Suprapubic skin (tissue), 4 donors: ENCODE measurements around the gene PTMA. TPM values are rescaled to one million over a fixed set of nuclear protein-coding genes. Genes with fewer than 3 reads are reported as not detected.

Experiments
- DNase-seq, 2 donors: peaks; one replicate each; pipeline ENCODE4 v3.0.0-alpha.2; 2019; ENCODE audit warnings: low spot score in 2 of 2
- H3K27ac ChIP-seq: fragments of 200-600 bp; sonication (generic); one replicate; pipeline ENCODE4 v1.5.1; 2019
- H3K27me3 ChIP-seq: fragments of 200-600 bp; sonication (generic); one replicate; pipeline ENCODE4 v1.5.1; 2019
- H3K36me3 ChIP-seq: fragments of 200-600 bp; sonication (generic); one replicate; pipeline ENCODE4 v1.5.1; 2019
- H3K4me1 ChIP-seq: fragments of 200-600 bp; sonication (generic); one replicate; pipeline ENCODE4 v1.5.1; 2019
- H3K4me3 ChIP-seq: fragments of 200-600 bp; sonication (generic); one replicate; pipeline ENCODE4 v1.5.1; 2019; ENCODE audit warnings: mild to moderate bottlenecking
- H3K9me3 ChIP-seq: fragments of 200-600 bp; sonication (generic); one replicate; pipeline ENCODE4 v1.5.1; 2019
- CTCF ChIP-seq, 2 donors: fragments of 200-600 bp in 1 of 2; fragments of 450-650 bp in 1 of 2; sonication (generic) in 1 of 2; IDR thresholded peaks; one replicate each; pipeline ENCODE4 v1.5.1; 2016 to 2019; ENCODE audit warnings: antibody characterized with exemption in 2 of 2, mild to moderate bottlenecking in 1 of 2, moderate library complexity in 1 of 2
- EP300 ChIP-seq: sonication (generic); formaldehyde crosslinking; IDR thresholded peaks from one replicate; pipeline ENCODE4 v1.6.1; 2017; ENCODE audit warnings: antibody characterized with exemption
- POLR2A ChIP-seq, 2 donors: fragments of 450-650 bp; IDR thresholded peaks; one replicate each; pipeline ENCODE4 v1.6.1; 2017; ENCODE audit warnings: antibody characterized with exemption in 2 of 2, mild to moderate bottlenecking in 2 of 2, moderate library complexity in 2 of 2
- POLR2AphosphoS5 ChIP-seq, 3 donors: sonication (generic); formaldehyde crosslinking; IDR thresholded peaks; one replicate each; pipeline ENCODE4 v1.6.1; 2017; ENCODE audit warnings: antibody characterized with exemption in 3 of 3
- WGBS: methylation state at CpG from one replicate; pipeline ENCODE4 v1.1.5; 2018; 5-methylcytosine and 5-hydroxymethylcytosine counted together
- total RNA-seq, 4 donors: library from RNA; depleted of rRNA; stranded (reverse); fragments of >200 nt; gene quantifications; one replicate each; pipeline ENCODE4 v1.1.0, GENCODE V29; 2016

Gene PTMA
- total RNA-seq, 4 donors from 2014 or later, result 781 to 1,090 (median 1,063) TPM

GRCh38 chr2:231720292-231720986 lies 12.1 kb downstream of the PTMA start:
- 82% methylated on average over 7 of the region's 7 CpGs for WGBS
- no peaks in the 10 kb centered on the region for H3K4me1 ChIP-seq
- H3K36me3 ChIP-seq, result no peaks in the 10 kb centered on the region
- no peak for DNase-seq
- TF ChIP-seq POLR2A (IDR thresholded peaks at IDR 0.05) (no peak), CTCF (IDR thresholded peaks at IDR 0.05) (no peak), EP300 (no peak), POLR2AphosphoS5 (IDR thresholded peaks at IDR 0.05) (no peak)
- no peak overlapping the region for H3K4me3 ChIP-seq
- no peaks in the 10 kb centered on the region for H3K9me3 ChIP-seq
- H3K27me3 ChIP-seq, result no peaks in the 10 kb centered on the region
- H3K27ac ChIP-seq, result no peak overlapping the region

- H3K4me3 ChIP-seq, result no peak overlapping the region
- H3K27me3 ChIP-seq, result no peaks in the 10 kb centered on the region
- no peak for DNase-seq
- WGBS, result 68% methylated on average over 6 of the region's 8 CpGs
- TF ChIP-seq EP300 (no peak), POLR2A (IDR thresholded peaks at IDR 0.05) (no peak), CTCF (IDR thresholded peaks at IDR 0.05) (no peak), POLR2AphosphoS5 (IDR thresholded peaks at IDR 0.05) (no peak)
- H3K4me1 ChIP-seq, result no peaks in the 10 kb centered on the region
- H3K27ac ChIP-seq, result no peak overlapping the region
- H3K9me3 ChIP-seq, result no peaks in the 10 kb centered on the region
- H3K36me3 ChIP-seq, result no peaks in the 10 kb centered on the region
These were observed 13.0 kb downstream of the PTMA start for GRCh38 chr2:231720987-231721966.

GRCh38 chr2:231722721-231723307 lies 14.5 kb downstream of the PTMA start:
- Histone ChIP-seq H3K27ac (no peak overlapping the region), H3K4me3 (no peak overlapping the region), H3K4me1 (no peaks in the 10 kb centered on the region), H3K36me3 (no peaks in the 10 kb centered on the region), H3K9me3 (no peaks in the 10 kb centered on the region), H3K27me3 (no peaks in the 10 kb centered on the region)
- no peak for DNase-seq
- 80% methylated on average over 8 of the region's 8 CpGs for WGBS
- no peak for TF ChIP-seq POLR2AphosphoS5 (IDR thresholded peaks at IDR 0.05)
- TF ChIP-seq POLR2A (IDR thresholded peaks at IDR 0.05), result no peak
- no peak for TF ChIP-seq EP300
- TF ChIP-seq CTCF (IDR thresholded peaks at IDR 0.05), result no peak

GRCh38 chr2:231725476-231725875 lies 17.2 kb downstream of the PTMA start:
- WGBS, result 89% methylated on average over 10 of the region's 10 CpGs
- no peak overlapping the region for H3K27ac ChIP-seq
- H3K4me1 ChIP-seq, result no peaks in the 10 kb centered on the region
- TF ChIP-seq POLR2AphosphoS5 (IDR thresholded peaks at IDR 0.05), result no peak
- no peak for TF ChIP-seq EP300
- no peak for TF ChIP-seq POLR2A (IDR thresholded peaks at IDR 0.05)
- no peak for TF ChIP-seq CTCF (IDR thresholded peaks at IDR 0.05)
- no peaks in the 10 kb centered on the region for H3K27me3 ChIP-seq
- H3K36me3 ChIP-seq, result peaks cover 10% of the 10 kb centered on the region
- no peak overlapping the region for H3K4me3 ChIP-seq
- DNase-seq, result no peak
- no peaks in the 10 kb centered on the region for H3K9me3 ChIP-seq

- Histone ChIP-seq H3K36me3 (peaks cover 11% of the 10 kb centered on the region), H3K27ac (no peak overlapping the region), H3K27me3 (no peaks in the 10 kb centered on the region), H3K4me3 (no peak overlapping the region), H3K4me1 (no peaks in the 10 kb centered on the region), H3K9me3 (no peaks in the 10 kb centered on the region)
- 87% methylated on average over 8 of the region's 8 CpGs for WGBS
- DNase-seq, result no peak
- TF ChIP-seq CTCF (IDR thresholded peaks at IDR 0.05) (no peak), EP300 (no peak), POLR2A (IDR thresholded peaks at IDR 0.05) (no peak), POLR2AphosphoS5 (IDR thresholded peaks at IDR 0.05) (no peak)
These were observed 18.0 kb downstream of the PTMA start for GRCh38 chr2:231726276-231726675.
